Adrenal gland (tissue), 12 donors: Measurements from ENCODE around the gene MAML1. TPM values are rescaled to one million over a fixed set of nuclear protein-coding genes. Genes with fewer than 3 reads are reported as not detected.
"Not testable (repeated sequence)": the region's sequence is repeated elsewhere in the genome, so short reads cannot be mapped to it uniquely, and the experiment has no call there.

ENCODE experiments used
- DNase-seq, 7 donors: peaks; one replicate each; pipeline ENCODE4 v3.0.0-alpha.2; 2019 to 2020
- H3K27ac ChIP-seq, 5 donors: fragments of 200-600 bp; sonication (generic) in 4 of 5; 1 replicate in 3 of 5; 2 replicates in 2 of 5; pipeline versions ENCODE4 v1.5.1 to v1.8.0; 2016 to 2020; ENCODE audit warnings: mild to moderate bottlenecking in 1 of 5
- H3K27me3 ChIP-seq: fragments of 200-600 bp; 2 replicates; pipeline ENCODE4 v1.8.0; 2021
- H3K36me3 ChIP-seq, 2 donors: fragments of 200-600 bp; replicated peaks in 1 of 2; 1 replicate in 1 of 2; 2 replicates in 1 of 2; pipeline versions ENCODE4 v1.5.1 to v1.8.0; 2018 to 2022
- H3K4me1 ChIP-seq, 2 donors: fragments of 200-600 bp; replicated peaks in 1 of 2; 1 replicate in 1 of 2; 2 replicates in 1 of 2; pipeline versions ENCODE4 v1.5.1 to v1.8.0; 2018 to 2021
- H3K4me3 ChIP-seq, 4 donors: fragments of 200-600 bp; sonication (generic) in 3 of 4; one replicate each; pipeline ENCODE4 v1.5.1; 2016 to 2018
- H3K9me3 ChIP-seq, 3 donors: fragments of 200-600 bp; sonication (generic) in 1 of 3; replicated peaks in 1 of 3; 1 replicate in 2 of 3; 2 replicates in 1 of 3; pipeline versions ENCODE4 v1.5.1 to v1.8.0; 2016 to 2021
- CTCF ChIP-seq, 6 experiments: fragments of 450-650 bp in 4 of 6; fragments of 200-600 bp in 2 of 6; sonication (generic) in 1 of 6; IDR thresholded peaks; 1 replicate in 5 of 6; 2 replicates in 1 of 6; pipeline versions ENCODE4 v1.5.1 to v1.8.0; 2016 to 2021; ENCODE audit warnings: antibody characterized with exemption in 6 of 6, mild to moderate bottlenecking in 2 of 6, moderate library complexity in 1 of 6
- POLR2A ChIP-seq, 2 donors: fragments of 450-650 bp; IDR thresholded peaks; one replicate each; pipeline ENCODE4 v1.6.1; 2017; ENCODE audit warnings: antibody characterized with exemption in 2 of 2, mild to moderate bottlenecking in 2 of 2, moderate library complexity in 1 of 2
- WGBS, 4 donors: extraction: QIAGEN DNeasy Blood & Tissue Kit in 2 of 4; methylation state at CpG; one replicate each; pipeline versions ENCODE4 v1.1.5 to v1.1.7; 2013 to 2017; 5-methylcytosine and 5-hydroxymethylcytosine counted together
- intact Hi-C, 2 donors: fragments of 100-400 bp; cut with DNase I; formaldehyde crosslinking; loops; one replicate each; pipeline versions ENCODE4 v1.14.1 to v1.15.0; 2022 to 2023
- polyA plus RNA-seq, 3 donors: library from polyadenylated mRNA; stranded (reverse); fragments of 200-250 nt in 2 of 3; fragments of 350-450 nt in 1 of 3; fragmentation: Illumina TruSeq in 1 of 3; extraction: RNeasy Lipid Tissue Mini Kit (QIAGEN cat#74804) in 1 of 3; gene quantifications; one replicate each; pipeline ENCODE4 v1.2.3, GENCODE V29; 2013 to 2014
- total RNA-seq, 9 donors: library from RNA; depleted of rRNA in 4 of 9; stranded (reverse); fragments of >200 nt in 4 of 9; fragments of 120-200 nt in 1 of 9; fragmentation: NEBNext Ultra II Directional in 1 of 9; extraction: Animal tissue kit (Norgen Biotek cat#: 25700) in 1 of 9; gene quantifications; one replicate each; pipeline versions ENCODE4 v1.1.0 to v1.2.4, GENCODE V29; 2013 to 2023
- donor health status: healthy with polysubstance abuse.
- donor health status: Bipolar disorder and iron deficiency.
- donor health status: DM: yes; HTN: yes; CAD: no.
- donor health status: DM: no; HTN: no; CAD: no.
- donor health status: DM: no; HTN: no; CAD: no.
- donor health status: DM: yes; HTN: yes; CAD: no.

The MAML1 gene
- total and polyA plus RNA-seq, 12 donors, result 7.3 to 70.7 (median 29.2) TPM

GRCh38 chr5:179696603-179697002, 36.0 kb upstream of the MAML1 start:
- DNase-seq, result no peak
- TF ChIP-seq POLR2A (IDR thresholded peaks at IDR 0.05) (no peak), CTCF (IDR thresholded peaks at IDR 0.05) (no peak)
- H3K4me1 ChIP-seq, result peaks cover 13 to 26% of the 10 kb centered on the region in 2 donors
- intact Hi-C loops, result no loop called here
- 90 to 96% (median 93%) methylated on average over 3 of the region's 3 CpGs for whole genome bisulfite sequencing, 4 donors
- no peak overlapping the region for H3K27ac ChIP-seq
- no peaks in the 10 kb centered on the region for H3K27me3 ChIP-seq
- no peaks in the 10 kb centered on the region for H3K9me3 ChIP-seq
- no peak overlapping the region for H3K4me3 ChIP-seq
- H3K36me3 ChIP-seq, result no peaks in the 10 kb centered on the region

GRCh38 chr5:179697108-179697507, 35.5 kb upstream of the MAML1 start:
- no peaks in the 10 kb centered on the region for H3K9me3 ChIP-seq
- peak overlapping the region in 1 of 5 donors; percentile 100 for H3K27ac ChIP-seq
- peak overlapping the region in 1 of 4 donors; percentile 49 for H3K4me3 ChIP-seq
- 93 to 97% (median 94%) methylated on average over 2 of the region's 2 CpGs for WGBS, 4 donors
- no peaks in the 10 kb centered on the region for H3K27me3 ChIP-seq
- TF ChIP-seq POLR2A (IDR thresholded peaks at IDR 0.05) (no peak), CTCF (IDR thresholded peaks at IDR 0.05) (no peak)
- no peaks in the 10 kb centered on the region for H3K36me3 ChIP-seq
- intact Hi-C loops, result no loop called here
- peaks cover 13 to 30% of the 10 kb centered on the region in 2 donors for H3K4me1 ChIP-seq
- DNase-seq, result no peak

GRCh38 chr5:179697543-179697942, 35.1 kb upstream of the MAML1 start:
- not testable (repeated sequence) for DNase-seq
- H3K4me3 ChIP-seq, result peak overlapping the region in 2 of 4 donors; percentile 49 to 61
- WGBS, 4 donors, result 94 to 97% (median 96%) methylated on average over 15 of the region's 15 CpGs

GRCh38 chr5:179697993-179698934, 34.4 kb upstream of the MAML1 start:
- peak; percentile 99 to 100 (median 99) for DNase-seq
- Histone ChIP-seq H3K9me3 (no peaks in the 10 kb centered on the region), H3K4me3 (peak overlapping the region in 2 of 4 donors; percentile 83 to 93), H3K36me3 (no peaks in the 10 kb centered on the region), H3K4me1 (peaks cover 13 to 32% of the 10 kb centered on the region in 2 donors), H3K27me3 (no peaks in the 10 kb centered on the region), H3K27ac (peak overlapping the region; percentile 82 to 100 (median 94))
- intact Hi-C loops, result no loop called here
- WGBS, 4 donors, result 1 to 10% (median 2%) methylated on average over 7 to 72 of the region's 72 CpGs
- TF ChIP-seq POLR2A (IDR thresholded peaks at IDR 0.05), result peak; percentile 92 to 94
- TF ChIP-seq CTCF (IDR thresholded peaks at IDR 0.05), result peak in 1 of 6 experiments; percentile 9

More at GRCh38 chr5:179697543-179697942, 35.1 kb upstream of the MAML1 start:
- Histone ChIP-seq H3K4me1 (peaks cover 13 to 32% of the 10 kb centered on the region in 2 donors), H3K27ac (peak overlapping the region; percentile 82 to 100 (median 93))
- H3K36me3 ChIP-seq, H3K9me3 ChIP-seq, H3K27me3 ChIP-seq, intact Hi-C loops: not testable (repeated sequence)
